HG03060 (cell line): ENCODE results near the gene ALG1.
"Not testable (repeated sequence)": the region's sequence is repeated elsewhere in the genome, so short reads cannot be mapped to it uniquely, and the experiment has no call there.

Source experiments
- ATAC-seq: cut with Tn5 transposase; IDR thresholded peaks from one replicate; pipeline ENCODE4 v1.9.1; 2021; ENCODE audit warnings: low read depth, moderate number of reproducible peaks; ENCODE audit not compliant: unreplicated experiment

The ALG1 gene

GRCh38 chr16:5097061-5097469 is 25.4 kb downstream of the ALG1 start:
- ATAC-seq, result not testable (repeated sequence)

DNA sequence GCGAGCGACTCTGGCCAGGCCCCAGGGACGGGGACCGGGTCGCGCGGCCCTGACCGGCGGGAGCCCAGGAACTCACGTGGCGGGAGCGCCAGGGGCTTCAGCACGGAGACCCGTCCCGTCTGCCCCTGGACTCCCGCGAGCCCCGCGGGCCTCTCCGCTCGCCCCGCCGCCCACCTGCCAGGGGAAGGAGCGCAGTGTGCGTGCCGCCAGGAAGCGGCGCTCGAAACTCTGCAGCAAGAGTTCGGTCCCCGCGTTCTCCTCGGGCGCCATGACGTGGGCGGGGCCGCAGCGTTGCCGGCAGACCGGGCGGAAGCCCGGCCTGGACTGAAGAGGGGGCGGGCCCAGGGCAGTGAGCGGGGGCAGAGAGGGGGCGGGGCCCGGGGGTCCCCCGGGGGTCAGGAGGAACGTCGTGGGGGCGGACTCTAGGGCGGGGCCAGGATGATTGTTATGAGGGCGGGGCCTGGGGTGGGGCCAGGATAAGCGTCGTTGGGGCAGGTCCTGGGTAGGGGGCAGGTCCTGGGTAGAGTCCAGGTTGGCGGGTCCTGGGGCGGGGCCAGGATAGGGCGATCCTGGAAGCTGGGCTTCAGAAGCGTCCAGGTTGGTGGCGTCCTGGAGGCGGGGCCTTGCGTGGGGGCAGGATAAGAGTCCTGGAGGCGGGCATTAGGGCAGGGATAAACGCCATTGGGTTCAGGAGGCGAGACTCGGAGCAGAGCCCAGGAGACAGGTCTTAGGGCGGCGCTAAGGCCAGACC is 26.0 kb downstream of the ALG1 start, which contains the start of gene EEF2KMT:
Gene EEF2KMT (minus strand): TSS at position 326 of the 751 bp plus-strand sequence. CDS start 56 bp downstream, at position 270.
- not testable (repeated sequence) for ATAC-seq

DNA sequence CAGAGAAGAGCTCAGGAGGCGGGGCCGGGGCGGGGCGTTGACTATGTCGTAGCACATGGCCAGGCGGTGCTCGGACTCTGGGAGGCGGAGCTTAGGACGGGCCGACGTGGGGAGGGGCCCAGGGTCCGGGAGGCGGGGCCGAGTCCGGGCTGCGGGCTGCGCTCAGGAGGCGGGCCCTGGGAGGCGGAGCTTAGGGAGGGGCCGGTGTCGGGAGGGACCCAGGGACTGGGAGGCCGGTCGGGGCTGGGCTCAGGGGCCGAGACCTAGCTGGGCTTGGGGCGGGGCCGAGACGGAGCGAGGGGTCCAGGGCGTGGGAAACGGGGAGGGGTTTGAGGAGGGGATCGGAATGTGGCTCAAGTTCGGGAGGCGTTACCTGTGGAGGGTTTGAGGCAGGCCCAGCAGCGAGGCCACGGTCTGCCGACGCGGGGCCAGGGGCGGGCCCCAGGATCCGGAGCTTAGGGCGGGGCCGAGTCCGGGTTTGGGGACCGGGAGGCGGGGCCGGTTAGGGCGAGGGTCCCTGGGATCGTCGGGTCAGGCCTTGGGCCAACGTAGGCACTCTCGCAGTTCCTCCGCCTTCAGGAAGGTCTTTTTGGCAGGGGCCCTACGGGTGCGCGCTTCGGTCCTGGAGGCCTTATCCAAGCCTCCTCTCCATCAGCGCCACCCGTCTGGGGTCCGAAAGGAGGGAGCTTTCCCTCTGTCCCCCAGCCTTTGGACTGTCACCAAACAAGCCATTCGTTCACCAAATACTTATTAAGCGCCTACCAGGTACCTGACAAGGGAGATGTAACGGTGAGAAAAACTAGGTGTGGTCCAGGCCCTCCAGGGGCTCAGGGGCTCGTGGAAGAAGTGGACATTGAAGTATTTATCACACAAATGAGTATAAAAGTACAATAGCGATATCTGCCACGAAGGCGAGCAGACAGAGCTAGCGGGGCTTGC is 26.8 kb downstream of the ALG1 start:
- not testable (repeated sequence) for ATAC-seq

- not testable (repeated sequence) for ATAC-seq
Observed at GRCh38 chr16:5099174-5099573, 27.5 kb downstream of the ALG1 start.

- ATAC-seq, result not testable (repeated sequence)
Observed at GRCh38 chr16:5103296-5104032, 31.8 kb downstream of the ALG1 start.

DNA sequence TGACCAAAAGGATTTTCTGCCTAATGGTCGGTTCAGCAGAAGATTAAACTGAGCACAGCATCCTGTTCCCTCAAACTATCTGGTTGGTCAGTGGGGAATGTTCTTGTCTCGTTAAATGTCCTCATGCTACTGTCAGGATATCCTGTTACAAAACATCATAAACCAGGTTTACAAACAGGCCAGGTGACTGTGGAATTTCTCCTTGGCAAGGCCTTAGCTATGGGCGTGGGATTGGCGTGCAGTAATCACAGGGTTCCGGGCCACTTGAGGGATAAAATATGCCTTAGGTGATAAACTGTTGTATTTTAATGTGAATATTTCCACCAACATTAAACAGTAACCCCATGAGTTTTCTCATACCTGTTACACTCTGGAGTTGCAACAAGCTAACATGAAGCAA is 33.4 kb downstream of the ALG1 start:
- not testable (repeated sequence) for ATAC-seq

- no peak for ATAC-seq
Observed at GRCh38 chr16:5108505-5109158, 37.0 kb downstream of the ALG1 start.

- not testable (repeated sequence) for ATAC-seq
Observed at GRCh38 chr16:5110933-5111332, 39.3 kb downstream of the ALG1 start.

DNA sequence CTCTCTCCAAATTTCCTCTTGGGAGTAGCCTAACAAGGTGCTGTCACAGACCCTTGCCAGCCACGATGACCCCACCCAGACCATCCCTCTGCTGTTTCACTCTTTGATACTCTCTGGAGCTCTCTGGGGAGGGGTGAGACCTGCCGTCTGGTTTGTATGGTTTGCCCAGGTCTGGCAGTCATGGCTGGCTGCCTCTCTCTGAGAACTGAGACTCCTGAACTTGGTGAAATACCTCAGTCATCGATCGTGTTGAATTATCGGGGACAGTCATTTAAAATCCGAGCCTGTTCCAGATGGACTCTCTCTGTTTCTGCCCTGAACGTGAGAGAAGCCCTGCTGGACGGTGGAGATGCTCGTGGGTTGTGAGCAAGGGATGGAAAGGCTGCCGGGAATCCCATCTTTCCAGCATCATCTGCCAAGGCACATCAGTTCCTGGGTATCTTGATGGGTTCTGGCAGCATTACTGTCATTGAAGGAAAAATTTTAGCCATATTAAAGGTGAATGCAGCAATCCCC is 45.2 kb downstream of the ALG1 start:
- ATAC-seq, result not testable (repeated sequence)

- ATAC-seq, result not testable (repeated sequence)
Observed at GRCh38 chr16:5117300-5118087, 45.9 kb downstream of the ALG1 start.

DNA sequence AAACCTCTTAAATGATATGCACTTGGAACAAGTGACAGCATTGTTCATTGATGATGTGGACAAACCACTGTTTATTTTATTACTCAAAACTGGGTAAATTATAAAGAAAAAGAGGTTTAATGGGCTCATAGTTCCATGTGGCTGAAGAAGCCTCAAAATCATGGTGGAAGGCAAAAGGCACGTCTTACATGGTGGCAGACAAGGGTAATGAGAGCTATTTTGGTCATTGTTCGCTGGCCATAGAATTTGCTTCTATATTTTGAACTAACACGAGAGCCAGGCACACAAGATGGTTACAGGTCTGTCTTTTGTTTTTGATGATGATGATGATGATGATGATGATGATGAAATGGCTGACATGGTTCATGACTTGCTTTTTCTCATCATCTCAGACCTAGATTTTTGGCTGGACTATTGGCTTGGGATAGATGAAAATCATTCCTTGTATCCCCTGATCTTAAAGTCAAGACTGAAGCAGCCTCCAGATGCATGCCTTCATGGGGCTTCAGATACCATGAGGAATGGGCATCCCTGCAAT is 59.9 kb downstream of the ALG1 start:
- ATAC-seq, result not testable (repeated sequence)

DNA sequence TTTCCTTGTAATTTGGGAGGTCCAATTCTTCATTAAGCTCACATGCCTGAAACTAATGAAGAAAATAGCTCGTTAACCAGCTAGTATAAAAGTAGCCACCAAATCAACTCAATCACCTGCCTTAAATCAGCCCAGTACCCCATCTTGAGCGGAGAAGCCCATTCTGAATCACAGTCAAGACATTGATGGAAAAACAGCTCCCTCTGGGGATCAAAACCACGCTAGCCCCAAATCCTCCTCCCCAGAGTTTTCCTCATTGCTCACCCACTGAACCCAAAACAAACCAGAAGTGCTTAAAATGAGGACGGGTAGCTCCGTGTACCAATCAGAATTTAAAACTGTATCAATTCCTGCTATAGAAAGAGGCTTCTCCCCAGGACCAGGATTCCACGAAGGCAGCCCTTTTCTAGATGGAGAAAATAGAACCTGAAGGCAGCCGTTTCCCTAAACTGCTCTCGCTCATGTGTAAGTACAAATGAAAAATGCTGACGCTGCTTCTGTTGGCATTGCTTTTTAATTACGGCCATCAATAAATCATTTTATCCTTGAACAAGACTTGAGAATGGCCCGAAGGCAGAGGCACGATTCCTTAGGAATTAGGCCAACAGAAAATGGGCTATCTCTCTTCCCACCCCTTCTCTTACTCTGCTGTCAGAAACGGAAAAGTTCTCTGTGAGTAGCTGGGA is 61.4 kb downstream of the ALG1 start:
- ATAC-seq, result not testable (repeated sequence)

GRCh38 chr16:5134739-5135452 is 63.3 kb downstream of the ALG1 start:
- not testable (repeated sequence) for ATAC-seq
